Right lobe of liver (tissue), 4 donors: Measurements from ENCODE around the gene S1PR4.

ENCODE experiments used
- POLR2A ChIP-seq: fragments of 450-650 bp; IDR thresholded peaks from one replicate; pipeline ENCODE4 v1.6.1; 2017; ENCODE audit warnings: antibody characterized with exemption, mild to moderate bottlenecking
- TF ChIP-seq, protein P1 (sequence below), 4 donors: fragments of 200-600 bp in 3 of 4; fragments of 450-650 bp in 1 of 4; IDR thresholded peaks; one replicate each; pipeline versions ENCODE4 v1.5.1 to v1.8.0; 2016 to 2022; ENCODE audit warnings: antibody characterized with exemption in 4 of 4, mild to moderate bottlenecking in 2 of 4
- donor health status: DM: no; HTN: no; CAD: no.
- donor health status: DM: no; HTN: no; CAD: no.
- donor health status: DM: no; HTN: yes; CAD: no.

DNA sequence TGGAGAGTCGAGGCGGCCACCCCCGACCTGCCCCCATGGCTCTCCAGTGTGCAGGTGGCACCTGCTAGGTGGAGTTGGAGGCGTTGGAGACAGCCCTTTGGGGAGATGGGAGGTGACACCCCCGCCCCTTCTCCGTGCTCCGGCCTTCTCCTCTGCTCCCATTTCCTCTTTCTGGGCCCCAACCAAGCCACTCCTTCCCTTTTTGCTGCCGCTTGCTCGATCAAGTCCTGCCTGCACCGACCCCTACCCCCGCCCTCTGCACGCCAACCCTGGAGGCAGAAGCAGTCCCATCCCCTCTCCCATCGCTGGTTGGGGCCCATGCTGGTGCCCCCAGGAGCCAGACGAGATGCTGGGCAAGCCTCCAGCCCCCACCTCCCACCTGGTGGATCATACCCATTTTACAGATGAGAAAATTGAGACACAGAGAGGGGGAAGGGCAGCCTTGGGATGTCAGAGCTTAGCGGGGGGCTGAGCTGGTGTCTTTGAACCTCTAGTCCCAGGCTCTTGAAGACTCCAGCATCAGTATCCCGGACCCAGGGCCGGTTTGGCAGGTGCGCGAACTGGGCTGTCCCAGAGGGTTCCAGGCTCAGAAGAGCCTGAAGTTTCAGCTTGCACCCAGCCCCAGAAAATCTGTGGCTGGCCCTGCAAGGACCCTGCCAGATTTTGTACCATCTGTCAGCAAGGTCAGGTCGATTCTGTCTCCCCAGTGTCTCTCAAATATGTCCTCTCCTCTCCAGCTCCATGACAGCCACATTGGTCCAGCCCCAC is 32.5 kb upstream of the S1PR4 start:
- TF ChIP-seq, protein P1, sequence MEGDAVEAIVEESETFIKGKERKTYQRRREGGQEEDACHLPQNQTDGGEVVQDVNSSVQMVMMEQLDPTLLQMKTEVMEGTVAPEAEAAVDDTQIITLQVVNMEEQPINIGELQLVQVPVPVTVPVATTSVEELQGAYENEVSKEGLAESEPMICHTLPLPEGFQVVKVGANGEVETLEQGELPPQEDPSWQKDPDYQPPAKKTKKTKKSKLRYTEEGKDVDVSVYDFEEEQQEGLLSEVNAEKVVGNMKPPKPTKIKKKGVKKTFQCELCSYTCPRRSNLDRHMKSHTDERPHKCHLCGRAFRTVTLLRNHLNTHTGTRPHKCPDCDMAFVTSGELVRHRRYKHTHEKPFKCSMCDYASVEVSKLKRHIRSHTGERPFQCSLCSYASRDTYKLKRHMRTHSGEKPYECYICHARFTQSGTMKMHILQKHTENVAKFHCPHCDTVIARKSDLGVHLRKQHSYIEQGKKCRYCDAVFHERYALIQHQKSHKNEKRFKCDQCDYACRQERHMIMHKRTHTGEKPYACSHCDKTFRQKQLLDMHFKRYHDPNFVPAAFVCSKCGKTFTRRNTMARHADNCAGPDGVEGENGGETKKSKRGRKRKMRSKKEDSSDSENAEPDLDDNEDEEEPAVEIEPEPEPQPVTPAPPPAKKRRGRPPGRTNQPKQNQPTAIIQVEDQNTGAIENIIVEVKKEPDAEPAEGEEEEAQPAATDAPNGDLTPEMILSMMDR (IDR thresholded peaks at IDR 0.05): no peak
- TF ChIP-seq POLR2A: no peak
